Panc1 (cell line): ENCODE data around the gene RASGRF2. TPM values are rescaled to one million over a fixed set of nuclear protein-coding genes. Genes with fewer than 3 reads are reported as not detected.

Experiments
- ATAC-seq: fragments of 200-7000 bp; cut with Tn5 transposase; 2 replicates; pipeline ENCODE4 v1.9.1; 2020; ENCODE audit warnings: mild to moderate bottlenecking, moderate library complexity
- BruUV-seq: library from RNA; stranded (reverse); fragments of 400-500 nt; replicated peaks from 2 replicates; lab custom pipeline; 2021; lab: Mats Ljungman, UMichigan
- CTCF ChIA-PET: fragments of 300-600 bp; sonication (Branson Sonifier 250); formaldehyde crosslinking; loops from one replicate; lab custom pipeline; 2022; ENCODE audit warnings: antibody characterized with exemption; lab: Charles Lee
- POLR2A ChIA-PET: fragments of 300-600 bp; sonication (Branson Sonifier 250); formaldehyde crosslinking; loops from one replicate; lab custom pipeline; 2022; ENCODE audit warnings: antibody characterized with exemption; lab: Charles Lee
- DNase-seq: peaks from one replicate; pipeline ENCODE4 v3.0.0-alpha.2; 2010; ENCODE audit warnings: low read depth, low spot score
- H3K27ac ChIP-seq: 2 replicates; pipeline ENCODE4 v1.5.1; 2011; ENCODE audit warnings: mild to moderate bottlenecking, low read length, inconsistent platforms
- H3K27me3 ChIP-seq: fragments of 200-500 bp; sonication (Bioruptor generic); 2 replicates; pipeline ENCODE4 v1.6.0; 2014; ENCODE audit warnings: low read length, inconsistent platforms; ENCODE audit not compliant: control insufficient read depth, insufficient read depth
- H3K36me3 ChIP-seq: fragments of 200-500 bp; sonication (Bioruptor generic); 2 replicates; pipeline ENCODE4 v1.5.1; 2014; ENCODE audit warnings: inconsistent platforms, mild to moderate bottlenecking, low read length, moderate library complexity; ENCODE audit not compliant: control insufficient read depth, insufficient read depth
- H3K4me1 ChIP-seq: 2 replicates; pipeline ENCODE4 v1.5.1; 2011; ENCODE audit warnings: inconsistent platforms, mild to moderate bottlenecking, low read length, moderate library complexity; ENCODE audit not compliant: control insufficient read depth, insufficient read depth
- H3K4me3 ChIP-seq, 2 experiments: 2 replicates each; pipeline ENCODE4 v1.5.1; 2011 to 2012; ENCODE audit warnings: low read depth in 2 of 2, low read length in 2 of 2, mild to moderate bottlenecking in 2 of 2, inconsistent platforms in 1 of 2, moderate library complexity in 1 of 2
- H3K9me3 ChIP-seq: fragments of 200-500 bp; sonication (Bioruptor generic); 2 replicates; pipeline ENCODE4 v1.5.1; 2014; ENCODE audit warnings: low read depth, mild to moderate bottlenecking, inconsistent platforms, low read length, moderate library complexity; ENCODE audit not compliant: control insufficient read depth, insufficient read depth
- CTCF ChIP-seq: fragments of 450-650 bp; IDR thresholded peaks from 2 replicates; pipeline ENCODE4 v1.5.1; 2017; ENCODE audit warnings: mild to moderate bottlenecking
- POLR2AphosphoS5 ChIP-seq: IDR thresholded peaks from 2 replicates; pipeline ENCODE4 v1.6.1; 2012; ENCODE audit warnings: mild to moderate bottlenecking, low read depth, low read length, moderate library complexity
- REST ChIP-seq, 2 experiments: IDR thresholded peaks; 2 replicates each; pipeline ENCODE4 v1.6.1; 2011 to 2012; ENCODE audit warnings: low read depth in 2 of 2, control low read depth in 1 of 2, low read length in 1 of 2, mild to moderate bottlenecking in 1 of 2, moderate library complexity in 1 of 2; ENCODE audit not compliant: insufficient read depth in 1 of 2
- SIN3A ChIP-seq: IDR thresholded peaks from 2 replicates; pipeline ENCODE4 v1.6.1; 2012; ENCODE audit warnings: low read depth, mild to moderate bottlenecking, low read length, moderate library complexity, borderline replicate concordance; ENCODE audit not compliant: insufficient read depth
- TCF7L2 ChIP-seq: IDR thresholded peaks from 2 replicates; pipeline ENCODE4 v1.6.1; 2011; ENCODE audit warnings: mild to moderate bottlenecking, low read depth, low read length, inconsistent platforms
- in situ Hi-C: cut with HindIII; loops from 2 replicates; pipeline ENCODE4 v1.10.0; 2016; ENCODE audit warnings: low sequenced_read_pairs, low pct_unique_long_range_greater_than_20kb
- intact Hi-C: fragments of 100-400 bp; cut with micrococcal nuclease; formaldehyde crosslinking; loops from one replicate; pipeline ENCODE4 v1.10.0; 2022; ENCODE audit not compliant: unreplicated experiment
- total RNA-seq: library from RNA; stranded (reverse); gene quantifications from one replicate; pipeline ENCODE4 v1.2.1, GENCODE V29; 2021; ENCODE audit not compliant: unreplicated experiment

The RASGRF2 gene
- total RNA-seq, 1 experiment from 2014 or later: 4.7 TPM

GRCh38 chr5:81249240-81249639 is 289.1 kb downstream of the RASGRF2 start:
- no peak for ATAC-seq

GRCh38 chr5:81250004-81250403 is 289.8 kb downstream of the RASGRF2 start:
- intact Hi-C loops: no loop called here
- no peak for ATAC-seq
- CTCF ChIA-PET: no interaction called here
- POLR2A ChIA-PET: no interaction called here
- no peaks in the 10 kb centered on the region for H3K4me1 ChIP-seq
- no peak overlapping the region for H3K4me3 ChIP-seq
- no peaks in the 10 kb centered on the region for H3K9me3 ChIP-seq
- no peaks in the 10 kb centered on the region for H3K27me3 ChIP-seq
- in situ Hi-C loops: no loop called here
- no TSS peak for BruUV-seq
- TF ChIP-seq SIN3A (no peak), POLR2AphosphoS5 (no peak), TCF7L2 (no peak), CTCF (no peak), REST (IDR thresholded peaks at IDR 0.05; ENCODE audit: insufficient read depth in 1 of 2, low read depth in 2 of 2, low read length in 1 of 2) (no peak)
- DNase-seq: no peak
- no peaks in the 10 kb centered on the region for H3K36me3 ChIP-seq
- no peak overlapping the region for H3K27ac ChIP-seq

More at GRCh38 chr5:81249240-81249639, 289.1 kb downstream of the RASGRF2 start:
- intact Hi-C loops (loop anchor here (10.0 kb wide), 1 partner anchor 46 kb away; no protein-coding TSS in a partner anchor), in situ Hi-C loops (no loop called here)
- no peaks in the 10 kb centered on the region for H3K9me3 ChIP-seq
- no peaks in the 10 kb centered on the region for H3K36me3 ChIP-seq
- no peaks in the 10 kb centered on the region for H3K27me3 ChIP-seq
- no peak for DNase-seq
- no TSS peak for BruUV-seq
- POLR2A ChIA-PET: no interaction called here
- CTCF ChIA-PET: no interaction called here
- no peaks in the 10 kb centered on the region for H3K4me1 ChIP-seq
- no peak overlapping the region for H3K27ac ChIP-seq
- TF ChIP-seq SIN3A: no peak
- no peak for TF ChIP-seq REST (IDR thresholded peaks at IDR 0.05; ENCODE audit: insufficient read depth in 1 of 2, low read depth in 2 of 2, low read length in 1 of 2)
- TF ChIP-seq POLR2AphosphoS5: no peak
- no peak for TF ChIP-seq TCF7L2
- TF ChIP-seq CTCF: no peak
- no peak overlapping the region for H3K4me3 ChIP-seq
